HL-60 (cell line): ENCODE results near the gene HS6ST3.

Source experiments
- DNase-seq, 2 experiments: peaks; one replicate each; pipeline ENCODE4 v3.0.0-alpha.2; 2010 to 2020; ENCODE audit warnings: low read depth in 1 of 2, low spot score in 1 of 2
- H3K27ac ChIP-seq: fragments of 250-450 bp; sonication (Bioruptor Pico); replicated peaks from 2 replicates; pipeline ENCODE4 v1.5.1; 2020; ENCODE audit warnings: mild to moderate bottlenecking, moderate library complexity
- H3K27me3 ChIP-seq: fragments of 250-450 bp; sonication (Bioruptor Pico); 2 replicates; pipeline ENCODE4 v1.5.1; 2021; ENCODE audit warnings: mild to moderate bottlenecking, moderate library complexity; ENCODE audit not compliant: insufficient read depth, poor library complexity, severe bottlenecking
- H3K4me3 ChIP-seq: replicated peaks from 2 replicates; pipeline ENCODE4 v1.5.1; 2011; ENCODE audit warnings: mild to moderate bottlenecking, control low read depth, low read length; ENCODE audit not compliant: insufficient read depth
- GABPA ChIP-seq: IDR thresholded peaks from 2 replicates; pipeline ENCODE4 v1.6.1; 2012; ENCODE audit warnings: low read depth
- POLR2AphosphoS5 ChIP-seq: IDR thresholded peaks from 2 replicates; pipeline ENCODE4 v1.6.1; 2012; ENCODE audit warnings: low read depth
- SPI1 ChIP-seq: IDR thresholded peaks from 2 replicates; pipeline ENCODE4 v1.6.1; 2012; ENCODE audit warnings: low read depth, mild to moderate bottlenecking, borderline replicate concordance
- TF ChIP-seq, protein P1 (sequence below): IDR thresholded peaks from 2 replicates; pipeline ENCODE4 v1.6.1; 2012; ENCODE audit warnings: low read depth; ENCODE audit not compliant: insufficient replicate concordance
- TF ChIP-seq, protein P2 (sequence below): IDR thresholded peaks from one replicate; pipeline ENCODE4 v1.5.1; 2011; ENCODE audit warnings: low read length, control low read depth, inconsistent platforms; ENCODE audit not compliant: insufficient read depth

Gene HS6ST3

DNA sequence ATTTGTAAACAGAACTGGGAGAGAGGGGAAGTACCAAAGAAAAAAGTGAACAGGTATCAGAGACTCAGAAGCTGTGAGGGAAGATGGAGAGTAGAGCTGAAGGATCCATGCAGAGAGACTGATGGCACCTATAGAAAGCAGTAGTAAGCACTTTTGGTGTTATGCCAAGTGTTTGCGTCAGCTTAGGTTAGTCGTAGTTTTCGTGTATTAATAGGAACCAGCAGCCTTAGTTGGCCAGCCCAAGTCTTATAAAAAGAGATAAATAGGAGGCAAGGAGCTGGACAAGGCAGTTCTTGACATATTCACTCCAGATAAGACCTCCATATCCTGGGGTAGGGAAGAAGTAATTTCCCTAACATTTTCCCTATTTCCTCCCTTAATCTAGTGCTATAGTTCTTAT, 690.2 kb downstream of the HS6ST3 start:
- DNase-seq, result no peak
- Histone ChIP-seq H3K4me3 (no peak overlapping the region), H3K27me3 (peaks cover 2% of the 10 kb centered on the region), H3K27ac (no peak overlapping the region)
- TF ChIP-seq, protein P1, sequence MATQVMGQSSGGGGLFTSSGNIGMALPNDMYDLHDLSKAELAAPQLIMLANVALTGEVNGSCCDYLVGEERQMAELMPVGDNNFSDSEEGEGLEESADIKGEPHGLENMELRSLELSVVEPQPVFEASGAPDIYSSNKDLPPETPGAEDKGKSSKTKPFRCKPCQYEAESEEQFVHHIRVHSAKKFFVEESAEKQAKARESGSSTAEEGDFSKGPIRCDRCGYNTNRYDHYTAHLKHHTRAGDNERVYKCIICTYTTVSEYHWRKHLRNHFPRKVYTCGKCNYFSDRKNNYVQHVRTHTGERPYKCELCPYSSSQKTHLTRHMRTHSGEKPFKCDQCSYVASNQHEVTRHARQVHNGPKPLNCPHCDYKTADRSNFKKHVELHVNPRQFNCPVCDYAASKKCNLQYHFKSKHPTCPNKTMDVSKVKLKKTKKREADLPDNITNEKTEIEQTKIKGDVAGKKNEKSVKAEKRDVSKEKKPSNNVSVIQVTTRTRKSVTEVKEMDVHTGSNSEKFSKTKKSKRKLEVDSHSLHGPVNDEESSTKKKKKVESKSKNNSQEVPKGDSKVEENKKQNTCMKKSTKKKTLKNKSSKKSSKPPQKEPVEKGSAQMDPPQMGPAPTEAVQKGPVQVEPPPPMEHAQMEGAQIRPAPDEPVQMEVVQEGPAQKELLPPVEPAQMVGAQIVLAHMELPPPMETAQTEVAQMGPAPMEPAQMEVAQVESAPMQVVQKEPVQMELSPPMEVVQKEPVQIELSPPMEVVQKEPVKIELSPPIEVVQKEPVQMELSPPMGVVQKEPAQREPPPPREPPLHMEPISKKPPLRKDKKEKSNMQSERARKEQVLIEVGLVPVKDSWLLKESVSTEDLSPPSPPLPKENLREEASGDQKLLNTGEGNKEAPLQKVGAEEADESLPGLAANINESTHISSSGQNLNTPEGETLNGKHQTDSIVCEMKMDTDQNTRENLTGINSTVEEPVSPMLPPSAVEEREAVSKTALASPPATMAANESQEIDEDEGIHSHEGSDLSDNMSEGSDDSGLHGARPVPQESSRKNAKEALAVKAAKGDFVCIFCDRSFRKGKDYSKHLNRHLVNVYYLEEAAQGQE, result no peak
- no peak for TF ChIP-seq POLR2AphosphoS5
- TF ChIP-seq GABPA, result no peak
- no peak for TF ChIP-seq SPI1
- TF ChIP-seq, protein P2, sequence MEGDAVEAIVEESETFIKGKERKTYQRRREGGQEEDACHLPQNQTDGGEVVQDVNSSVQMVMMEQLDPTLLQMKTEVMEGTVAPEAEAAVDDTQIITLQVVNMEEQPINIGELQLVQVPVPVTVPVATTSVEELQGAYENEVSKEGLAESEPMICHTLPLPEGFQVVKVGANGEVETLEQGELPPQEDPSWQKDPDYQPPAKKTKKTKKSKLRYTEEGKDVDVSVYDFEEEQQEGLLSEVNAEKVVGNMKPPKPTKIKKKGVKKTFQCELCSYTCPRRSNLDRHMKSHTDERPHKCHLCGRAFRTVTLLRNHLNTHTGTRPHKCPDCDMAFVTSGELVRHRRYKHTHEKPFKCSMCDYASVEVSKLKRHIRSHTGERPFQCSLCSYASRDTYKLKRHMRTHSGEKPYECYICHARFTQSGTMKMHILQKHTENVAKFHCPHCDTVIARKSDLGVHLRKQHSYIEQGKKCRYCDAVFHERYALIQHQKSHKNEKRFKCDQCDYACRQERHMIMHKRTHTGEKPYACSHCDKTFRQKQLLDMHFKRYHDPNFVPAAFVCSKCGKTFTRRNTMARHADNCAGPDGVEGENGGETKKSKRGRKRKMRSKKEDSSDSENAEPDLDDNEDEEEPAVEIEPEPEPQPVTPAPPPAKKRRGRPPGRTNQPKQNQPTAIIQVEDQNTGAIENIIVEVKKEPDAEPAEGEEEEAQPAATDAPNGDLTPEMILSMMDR, result no peak

DNA sequence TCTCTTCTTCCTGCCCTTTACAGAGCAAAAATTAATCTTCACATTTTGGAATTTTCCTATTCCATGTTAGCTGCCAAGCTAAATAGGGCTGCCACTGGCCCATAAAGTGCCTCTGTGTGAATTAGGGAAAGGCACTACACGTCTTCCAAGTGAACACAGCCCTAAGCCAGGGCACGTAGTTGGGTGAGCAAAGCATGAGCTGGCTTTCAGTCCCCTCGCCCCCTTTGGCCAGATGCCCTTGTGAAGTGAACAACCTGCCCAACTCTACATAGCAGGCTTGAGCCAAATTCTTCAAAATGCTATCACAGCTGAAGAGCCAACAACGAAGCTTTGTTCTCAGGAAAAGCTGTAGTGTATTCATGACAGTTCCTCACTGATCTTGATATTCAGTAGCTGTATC, 691.2 kb downstream of the HS6ST3 start:
- DNase-seq, result no peak
- Histone ChIP-seq H3K27me3 (peaks cover 2% of the 10 kb centered on the region), H3K4me3 (no peak overlapping the region), H3K27ac (no peak overlapping the region)
- TF ChIP-seq POLR2AphosphoS5 (no peak), GABPA (no peak), SPI1 (no peak)
- TF ChIP-seq, protein P1, result no peak

DNA sequence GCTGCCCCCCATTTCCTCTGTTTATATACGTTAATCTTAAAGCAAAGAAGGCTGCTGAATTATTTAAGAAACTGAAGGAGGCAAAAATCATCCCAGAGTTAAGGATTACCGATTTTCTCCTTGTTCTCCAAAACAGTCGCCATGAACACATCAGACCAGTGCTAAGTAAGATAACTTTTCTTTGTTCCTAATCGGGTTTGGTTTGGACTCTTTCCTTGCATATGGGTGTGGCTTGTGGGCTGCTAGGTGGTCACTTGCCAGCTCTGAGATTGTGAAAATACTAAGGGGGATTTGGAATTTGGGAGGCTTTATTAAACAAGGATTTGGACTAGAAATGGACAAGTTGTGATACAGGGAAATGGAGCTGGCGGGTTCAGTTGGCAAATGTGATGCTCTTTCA, 692.3 kb downstream of the HS6ST3 start:
- no peak for DNase-seq

DNA sequence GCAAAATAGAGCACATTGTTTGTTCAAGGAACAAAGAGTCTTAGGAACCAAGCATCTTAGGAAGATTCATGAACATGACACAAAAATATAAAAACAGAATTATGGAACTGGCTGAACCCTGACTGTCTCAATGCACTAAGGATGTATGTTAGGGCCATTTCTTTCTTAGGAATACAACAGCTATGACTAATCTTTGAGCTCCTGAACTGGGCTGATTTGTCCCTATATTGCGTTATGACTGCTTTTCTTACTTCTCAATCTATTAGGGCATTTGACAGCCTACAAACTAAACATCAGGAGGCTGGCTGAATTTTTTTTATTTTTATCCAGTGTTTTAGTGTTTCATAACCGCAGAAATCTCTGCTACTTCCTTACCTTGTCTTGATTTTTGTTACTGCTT, 693.1 kb downstream of the HS6ST3 start:
- TF ChIP-seq, protein P1, result no peak
- TF ChIP-seq GABPA (no peak), POLR2AphosphoS5 (no peak), SPI1 (no peak)
- TF ChIP-seq, protein P2, result no peak
- H3K27ac ChIP-seq, result no peak overlapping the region
- H3K4me3 ChIP-seq, result no peak overlapping the region
- DNase-seq, result no peak
- peaks cover 2% of the 10 kb centered on the region for H3K27me3 ChIP-seq

More for the DNA sequence above, 692.3 kb downstream of the HS6ST3 start:
- Histone ChIP-seq H3K27me3 (peaks cover 2% of the 10 kb centered on the region), H3K27ac (no peak overlapping the region), H3K4me3 (no peak overlapping the region)
- no peak for TF ChIP-seq GABPA
- TF ChIP-seq SPI1, result no peak
- TF ChIP-seq, protein P1, result no peak
- no peak for TF ChIP-seq POLR2AphosphoS5
